NCI-H69 (cell line): Measurements from ENCODE around the gene TXNDC16.
A peak's percentile ranks its signal among the peaks of the same experiment; 100 is the strongest.

Experiments
- DNase-seq: peaks from one replicate; lab custom pipeline; 2025; lab: John Stamatoyannopoulos, UW

Gene TXNDC16

GRCh38 chr14:52552063-52552988, at the start of gene TXNDC16, which contains the start of gene GPR137C:
TSS of gene TXNDC16 (minus strand) at chr14:52552505. CDS start at chr14:52543557, 8,948 bp downstream.
TSS of gene GPR137C (plus strand) at chr14:52552836. CDS start at chr14:52553148, 312 bp downstream.
- peak; percentile 100 for DNase-seq

GRCh38 chr14:52599974-52600373, 47.7 kb upstream of the TXNDC16 start:
- DNase-seq: no peak

DNA sequence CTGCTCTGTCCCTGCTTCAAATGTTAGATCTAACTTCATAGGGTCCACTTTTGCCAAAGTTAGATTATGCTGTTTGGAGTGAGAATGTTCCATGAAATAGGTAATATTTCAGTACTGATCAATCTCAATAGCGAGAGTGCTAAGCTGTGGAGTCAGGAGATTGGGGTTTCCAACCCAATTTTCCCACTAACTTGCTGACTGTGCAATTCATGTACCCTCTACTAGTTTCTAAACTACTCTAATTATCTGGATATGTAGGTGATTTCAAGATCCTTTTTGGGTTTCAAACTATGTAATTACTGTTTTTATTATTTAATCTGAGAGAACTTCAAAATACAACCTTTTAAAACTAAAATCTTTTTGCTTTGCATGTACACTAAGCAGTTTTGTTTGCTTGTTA, 46.3 kb upstream of the TXNDC16 start:
- no peak for DNase-seq

DNA sequence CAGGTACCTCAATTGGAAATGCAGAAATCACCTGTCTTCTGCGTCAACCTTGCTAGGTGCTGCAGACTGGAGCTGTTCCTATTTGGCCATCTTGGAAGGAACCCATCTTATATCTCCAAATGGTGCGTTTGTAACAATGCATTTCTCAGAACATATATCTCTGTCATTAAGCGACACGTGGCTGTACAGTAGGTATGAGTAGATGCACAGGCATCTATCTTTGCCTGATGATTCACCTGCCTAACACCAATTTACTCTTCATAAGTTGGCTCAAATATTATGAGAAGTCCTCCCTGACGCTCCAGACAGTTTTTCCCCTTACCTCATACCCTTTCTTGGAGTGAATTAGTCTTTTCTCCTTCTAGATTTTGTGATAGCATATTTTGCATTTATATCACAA, 44.6 kb upstream of the TXNDC16 start:
- DNase-seq: no peak

- DNase-seq: peak; percentile 34
These were observed 44.0 kb upstream of the TXNDC16 start for GRCh38 chr14:52596320-52596719.

DNA sequence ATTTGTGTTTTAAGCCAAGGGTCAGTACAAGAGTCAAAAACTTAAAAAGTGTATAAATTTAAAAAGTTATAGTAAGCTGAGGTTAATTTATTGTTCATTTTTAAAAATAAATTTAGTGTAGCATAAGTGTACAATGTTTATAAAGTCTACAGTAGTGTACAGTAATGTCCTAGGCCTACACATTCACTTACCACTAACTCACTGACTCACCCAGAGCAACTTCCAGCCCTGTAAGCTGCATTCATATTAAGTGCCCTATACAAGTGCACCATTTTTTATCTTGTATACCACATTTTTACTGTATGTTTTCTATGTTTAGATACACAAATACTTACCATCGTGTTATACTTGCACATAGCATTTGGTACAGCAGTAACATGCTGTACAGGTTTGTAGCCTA, 38.0 kb upstream of the TXNDC16 start:
- DNase-seq: no peak

GRCh38 chr14:52589646-52590045, 37.3 kb upstream of the TXNDC16 start:
- peak; percentile 21 for DNase-seq

- no peak for DNase-seq
These were observed 31.2 kb upstream of the TXNDC16 start for GRCh38 chr14:52583544-52583943.

DNA sequence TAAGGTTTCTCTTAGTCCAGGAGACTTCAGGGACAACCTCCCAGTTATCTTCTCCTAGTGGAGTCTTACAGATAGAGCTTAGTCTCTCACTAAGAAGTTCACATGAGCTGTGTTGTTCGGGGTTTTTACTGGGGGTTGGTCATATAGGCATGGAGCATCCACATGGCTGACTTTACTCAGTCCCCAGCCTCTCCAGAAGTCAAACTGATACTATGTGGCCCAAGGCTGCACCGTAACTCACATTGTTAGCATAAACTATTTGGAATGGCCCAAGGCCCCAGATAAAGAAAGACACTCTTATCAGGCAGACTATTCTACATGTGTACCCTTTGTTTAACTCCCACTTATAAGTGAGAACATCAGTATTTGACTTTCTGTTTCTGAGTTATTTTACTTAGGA, 23.6 kb upstream of the TXNDC16 start:
- DNase-seq: no peak

- peak; percentile 23 for DNase-seq
These were observed 16.1 kb upstream of the TXNDC16 start for GRCh38 chr14:52568454-52568853.

- no peak for DNase-seq
These were observed 10.8 kb upstream of the TXNDC16 start for GRCh38 chr14:52563120-52563519.

DNA sequence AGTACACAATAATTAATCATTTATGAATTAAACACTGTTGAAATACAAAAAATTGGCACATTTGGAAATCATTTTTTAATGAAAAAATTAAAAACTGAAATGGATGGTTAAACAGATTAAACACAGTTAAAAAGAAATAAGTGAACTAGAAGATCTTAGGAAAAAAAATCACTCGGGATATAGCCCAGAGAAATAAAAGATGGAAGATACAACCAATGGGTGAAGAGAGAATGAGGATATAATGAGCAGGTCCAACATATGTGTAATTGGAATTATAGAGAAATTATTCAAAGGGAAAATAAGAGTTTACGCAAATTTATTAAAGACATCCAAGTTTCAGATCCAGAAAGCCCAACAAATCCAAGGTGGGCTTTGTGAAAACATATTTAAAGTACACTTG, 6.4 kb upstream of the TXNDC16 start:
- DNase-seq: no peak

DNA sequence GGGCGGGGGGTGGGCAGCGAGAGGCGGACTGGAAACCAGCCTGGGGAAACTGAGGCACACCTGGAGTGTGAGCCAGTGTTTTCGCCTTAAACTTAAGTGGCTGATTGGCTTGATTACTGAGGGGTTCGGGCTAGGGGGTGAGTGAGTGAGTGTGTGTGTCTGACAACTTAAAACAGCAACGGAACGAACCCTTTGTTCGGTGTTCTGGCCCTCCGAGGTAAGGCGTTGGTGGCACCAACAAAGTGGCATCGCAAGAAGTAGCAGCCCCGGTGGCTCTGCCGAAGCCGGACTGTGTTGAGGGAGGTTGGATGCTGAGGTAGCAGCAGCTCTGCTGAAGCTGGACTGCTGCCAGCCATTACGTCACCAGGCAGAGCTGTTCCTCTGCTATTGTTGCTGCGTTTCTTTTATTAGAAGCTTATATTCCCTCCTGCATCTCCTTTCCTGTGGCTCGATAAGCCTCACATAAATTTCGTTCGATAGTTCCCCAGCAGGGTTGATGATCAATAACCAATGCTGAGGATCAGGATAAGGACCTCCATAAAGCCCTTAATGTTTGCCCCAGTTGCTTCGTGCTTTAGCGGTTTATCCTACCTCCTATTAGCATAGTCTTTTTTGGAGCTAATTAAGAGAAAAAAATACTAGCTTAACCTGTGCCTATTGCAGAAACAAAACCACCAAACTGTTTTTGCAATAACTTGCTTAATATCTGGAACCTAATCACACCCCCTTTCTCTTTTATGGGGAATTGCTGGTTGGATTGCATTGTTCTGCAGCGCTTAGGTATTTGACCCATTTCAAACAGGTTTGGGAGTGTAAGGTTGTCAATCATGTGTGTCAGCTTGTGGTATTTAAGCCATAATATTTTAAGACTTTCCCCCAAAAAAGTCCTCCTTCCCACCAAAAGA, 1.6 kb upstream of the TXNDC16 start:
- DNase-seq: peak; percentile 95

GRCh38 chr14:52553002-52553670, 831 bp upstream of the TXNDC16 start:
- DNase-seq: peak; percentile 89

GRCh38 chr14:52551696-52552062, 626 bp downstream of the TXNDC16 start:
- peak; percentile 78 for DNase-seq

GRCh38 chr14:52551205-52551604, 1.1 kb downstream of the TXNDC16 start:
- DNase-seq: peak; percentile 55

GRCh38 chr14:52550661-52551060, 1.6 kb downstream of the TXNDC16 start:
- no peak for DNase-seq

- peak; percentile 23 for DNase-seq
These were observed 4.8 kb downstream of the TXNDC16 start for GRCh38 chr14:52547526-52547925.

DNA sequence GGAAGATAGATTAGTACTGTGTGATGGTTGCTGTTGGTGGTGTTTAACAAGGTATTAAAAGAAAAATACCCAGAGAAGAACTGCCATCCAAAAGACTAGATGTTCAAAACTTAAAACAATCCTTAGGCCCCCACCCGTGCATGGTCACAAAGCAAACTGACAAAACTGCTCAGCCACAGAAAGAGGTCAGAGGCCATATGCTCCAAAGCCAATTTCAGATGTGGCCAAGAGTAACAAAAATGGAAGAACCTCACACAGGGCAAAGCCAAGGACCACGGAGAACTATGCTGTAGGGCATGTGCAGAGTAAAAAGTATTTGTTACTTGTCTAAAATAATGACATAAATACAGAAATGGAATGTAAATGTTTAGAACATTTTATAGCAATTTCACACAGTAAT, 5.3 kb downstream of the TXNDC16 start:
- no peak for DNase-seq

- no peak for DNase-seq
These were observed 6.0 kb downstream of the TXNDC16 start for GRCh38 chr14:52546318-52546670.

GRCh38 chr14:52545584-52546317, 6.6 kb downstream of the TXNDC16 start:
- DNase-seq: no peak

- no peak for DNase-seq
These were observed 13.7 kb downstream of the TXNDC16 start for GRCh38 chr14:52538623-52539022.
